Fibroblast of skin of right quadriceps (primary cell): Measurements from ENCODE around the gene CABYR.

ENCODE experiments used
- DNase-seq: peaks from one replicate; pipeline ENCODE4 v3.0.0-alpha.2; 2013

CABYR gene, protein sequence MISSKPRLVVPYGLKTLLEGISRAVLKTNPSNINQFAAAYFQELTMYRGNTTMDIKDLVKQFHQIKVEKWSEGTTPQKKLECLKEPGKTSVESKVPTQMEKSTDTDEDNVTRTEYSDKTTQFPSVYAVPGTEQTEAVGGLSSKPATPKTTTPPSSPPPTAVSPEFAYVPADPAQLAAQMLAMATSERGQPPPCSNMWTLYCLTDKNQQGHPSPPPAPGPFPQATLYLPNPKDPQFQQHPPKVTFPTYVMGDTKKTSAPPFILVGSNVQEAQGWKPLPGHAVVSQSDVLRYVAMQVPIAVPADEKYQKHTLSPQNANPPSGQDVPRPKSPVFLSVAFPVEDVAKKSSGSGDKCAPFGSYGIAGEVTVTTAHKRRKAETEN

DNA sequence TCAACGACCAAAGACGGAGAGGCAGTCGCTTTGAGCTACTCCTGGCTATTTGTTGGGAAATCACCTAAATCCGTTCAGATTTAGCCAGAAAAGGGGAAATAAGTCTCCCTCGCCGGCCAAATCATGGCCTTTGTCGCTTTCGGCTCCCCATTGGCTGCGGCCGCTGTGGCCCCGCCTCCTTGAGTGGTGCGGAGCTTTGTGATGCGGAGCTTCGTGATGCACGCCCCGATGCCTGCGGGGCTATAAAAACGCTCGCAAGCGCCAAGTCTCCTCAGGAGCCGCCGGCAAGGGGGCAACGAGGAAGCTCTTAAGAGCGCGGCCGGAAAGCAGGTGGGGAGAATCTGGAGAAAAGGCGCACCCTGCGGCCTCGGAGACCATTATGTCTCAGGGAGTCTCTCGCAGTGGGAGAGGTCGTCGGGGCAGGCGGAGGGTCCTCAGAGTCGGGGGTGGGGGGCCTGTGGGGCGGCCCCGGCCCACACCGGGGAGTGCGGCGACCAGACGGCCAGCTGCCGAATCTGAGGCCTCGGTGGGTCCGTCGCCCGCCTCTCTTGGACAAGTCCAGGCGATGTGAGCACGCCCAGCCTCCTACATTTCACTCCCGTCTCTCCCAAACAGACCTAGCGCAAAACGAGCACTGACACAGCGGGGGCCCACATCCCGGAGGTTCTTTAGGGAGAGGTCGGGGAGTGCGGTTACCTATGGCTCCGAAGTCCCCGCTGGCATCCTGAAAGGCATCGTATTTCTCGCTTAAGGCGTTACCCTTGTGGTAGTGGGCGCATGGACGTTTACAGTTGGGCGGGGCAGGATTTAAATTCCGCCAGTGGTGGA, at the start of gene CABYR:
CABYR (plus strand) TSS at position 274 of the 828 bp plus-strand sequence. CDS start 4,053 bp downstream, outside the sequence.
- peak; percentile 90 for DNase-seq

DNA sequence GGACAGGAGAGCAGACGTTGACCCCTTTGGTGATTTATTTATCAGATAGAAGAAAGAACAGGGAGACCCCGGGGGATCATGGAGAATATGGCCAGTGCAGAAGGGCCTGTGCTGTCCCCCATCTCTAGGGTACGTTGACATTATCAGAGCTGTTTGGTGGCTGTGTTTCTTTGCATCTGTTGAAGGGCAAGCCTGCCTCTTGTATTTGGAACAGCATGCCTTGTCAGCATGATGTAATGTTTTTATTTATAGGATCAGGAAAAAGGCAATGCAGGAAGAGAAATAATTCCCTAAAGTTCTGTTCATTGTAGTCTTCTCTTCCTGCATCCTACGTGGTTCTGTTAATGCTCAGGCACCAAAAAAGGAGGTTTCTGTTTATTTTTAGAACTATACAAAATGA, 49.8 kb upstream of the CABYR start:
- DNase-seq, result no peak

DNA sequence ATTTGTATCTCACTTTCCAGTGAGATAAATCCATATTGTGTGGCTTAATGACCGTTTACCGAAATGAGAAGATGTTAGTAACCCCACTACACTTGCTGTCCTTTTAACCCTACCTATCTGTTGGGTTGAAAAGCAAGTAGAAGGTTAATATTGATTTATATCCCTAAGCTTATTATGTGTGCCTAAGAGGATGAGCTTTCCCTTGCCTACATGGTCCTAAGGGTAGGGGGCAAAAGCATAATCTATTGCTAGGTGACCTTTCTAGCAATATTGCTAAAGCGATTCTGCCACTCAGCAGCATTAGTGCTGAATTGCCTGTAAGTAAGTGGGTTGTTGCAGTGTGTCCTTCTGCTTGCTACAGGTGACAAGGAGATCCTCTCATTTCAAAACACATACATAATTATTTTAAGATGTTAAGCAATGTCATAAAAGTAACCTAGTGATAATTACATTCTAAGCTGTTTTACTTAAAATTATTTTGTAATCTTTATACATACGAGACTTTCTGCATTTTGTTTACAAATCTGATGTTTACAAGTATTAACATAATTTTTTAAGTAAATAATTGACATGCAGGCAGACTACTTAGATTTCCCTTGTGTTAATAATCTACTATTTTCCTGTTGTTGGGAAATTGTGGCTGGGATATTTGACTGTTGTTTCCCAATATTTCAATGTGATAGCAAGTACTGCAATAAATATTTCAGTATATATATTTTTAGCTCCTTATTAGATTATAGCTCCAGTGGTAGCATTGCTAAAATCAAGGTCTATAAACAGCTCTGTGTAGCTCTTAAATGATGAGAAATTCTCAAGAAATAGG, 49.1 kb upstream of the CABYR start:
- no peak for DNase-seq

DNA sequence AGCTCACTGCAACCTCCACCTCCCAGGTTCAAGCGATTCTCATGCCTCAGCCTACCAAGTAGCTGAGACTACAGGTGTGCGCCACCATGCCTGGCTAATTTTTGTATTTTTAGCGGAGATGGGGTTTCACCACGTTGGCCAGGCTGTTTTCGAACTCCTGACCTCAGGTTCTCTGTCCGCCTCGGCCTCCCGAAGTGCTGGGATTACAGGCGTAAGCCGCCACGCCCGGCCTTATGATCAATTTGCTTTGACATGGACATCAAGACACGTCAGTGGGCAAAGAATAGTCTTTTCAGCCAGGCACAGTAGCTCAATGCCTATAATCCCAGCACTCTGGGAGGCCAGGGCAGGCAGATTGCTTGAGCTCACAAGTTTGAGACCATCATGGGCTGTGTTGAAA, 48.0 kb upstream of the CABYR start:
- DNase-seq, result no peak

DNA sequence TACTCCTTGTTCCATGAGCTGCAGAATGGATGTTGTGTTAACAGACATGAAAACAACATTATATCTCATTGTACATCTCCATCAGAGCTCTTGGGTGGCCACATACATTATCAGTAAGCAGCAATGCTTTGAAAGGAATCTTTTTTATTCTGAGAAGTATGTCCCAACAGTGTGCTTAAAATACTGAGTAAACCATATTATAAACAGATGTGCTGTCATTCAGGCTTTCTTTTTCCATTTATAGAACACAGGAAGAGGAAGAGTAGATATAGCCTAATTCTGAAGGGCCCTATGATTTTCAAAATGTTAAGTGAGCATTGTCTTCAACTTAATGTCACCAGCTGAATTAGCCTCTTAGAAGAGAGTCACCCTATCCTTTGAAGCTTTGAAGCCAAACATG, 44.3 kb upstream of the CABYR start:
- peak; percentile 18 for DNase-seq

DNA sequence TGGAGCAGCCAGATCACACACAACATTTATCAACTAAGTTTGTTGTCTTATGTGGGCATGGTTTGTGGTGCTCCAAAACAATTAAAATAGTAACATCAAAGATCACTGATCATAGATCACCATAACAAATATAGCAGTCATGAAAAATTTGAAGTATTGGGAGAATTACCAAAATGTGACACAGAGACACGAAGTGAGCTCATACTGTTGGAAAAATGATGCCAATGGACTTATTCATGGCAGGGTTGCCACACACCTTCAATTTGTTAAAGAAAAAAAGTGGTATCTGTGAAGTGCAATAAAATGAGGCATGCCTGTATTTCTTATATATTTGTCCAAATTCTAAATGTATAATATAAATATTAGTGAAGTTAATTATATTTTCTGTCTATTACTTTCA, 42.9 kb upstream of the CABYR start:
- DNase-seq, result peak; percentile 4

DNA sequence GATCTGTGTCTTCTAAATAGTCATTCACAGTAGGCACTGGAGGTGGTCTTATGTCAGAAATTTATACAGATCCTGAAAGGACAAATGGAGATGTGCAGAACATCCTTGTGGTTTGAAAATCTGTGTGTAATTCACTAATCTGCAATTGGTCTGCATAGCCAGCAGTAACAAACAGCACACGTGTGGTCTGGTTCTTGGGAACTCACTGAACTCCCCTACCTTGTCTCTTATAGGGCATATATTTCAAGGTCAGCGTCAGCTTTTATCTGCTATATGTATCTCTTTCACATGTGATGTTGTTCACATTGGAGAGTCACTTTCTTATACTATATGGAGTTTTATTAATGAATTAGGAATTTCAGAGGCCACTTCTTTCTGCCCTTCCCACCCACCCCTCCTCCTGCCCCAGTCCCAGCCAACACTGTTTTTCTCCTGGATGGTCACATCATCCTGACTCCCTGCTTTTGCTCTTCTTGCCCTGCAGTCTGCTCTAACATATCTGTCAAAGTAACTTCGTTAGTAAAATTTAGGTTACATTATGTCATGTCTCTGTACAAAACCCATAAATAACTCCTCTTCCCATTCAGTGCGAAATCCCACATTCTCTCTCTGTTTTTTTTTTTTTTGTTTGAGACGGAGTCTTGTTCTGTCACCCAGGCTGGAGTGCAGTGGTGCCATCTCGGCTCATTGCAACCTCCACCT, 35.4 kb upstream of the CABYR start:
- DNase-seq, result peak; percentile 28

DNA sequence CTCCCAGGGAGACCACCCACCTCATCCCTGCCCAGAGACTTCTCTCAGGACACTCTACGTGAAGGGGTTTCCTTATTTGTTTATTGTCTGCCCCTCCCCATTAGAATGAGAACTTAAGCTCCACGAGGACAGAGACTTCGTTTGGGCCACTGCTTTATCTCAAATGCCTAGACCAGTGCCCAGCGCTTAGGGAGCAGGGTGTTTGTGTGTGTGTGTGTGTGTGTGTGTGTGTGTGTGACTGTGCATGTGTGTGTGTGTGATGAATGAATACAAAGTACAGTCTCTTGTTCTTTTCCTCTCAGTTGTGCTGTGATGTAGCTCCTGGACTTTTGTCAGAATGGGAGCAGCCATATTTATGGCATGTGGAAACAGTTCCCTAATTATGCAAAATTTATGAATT, 34.4 kb upstream of the CABYR start:
- DNase-seq, result no peak

DNA sequence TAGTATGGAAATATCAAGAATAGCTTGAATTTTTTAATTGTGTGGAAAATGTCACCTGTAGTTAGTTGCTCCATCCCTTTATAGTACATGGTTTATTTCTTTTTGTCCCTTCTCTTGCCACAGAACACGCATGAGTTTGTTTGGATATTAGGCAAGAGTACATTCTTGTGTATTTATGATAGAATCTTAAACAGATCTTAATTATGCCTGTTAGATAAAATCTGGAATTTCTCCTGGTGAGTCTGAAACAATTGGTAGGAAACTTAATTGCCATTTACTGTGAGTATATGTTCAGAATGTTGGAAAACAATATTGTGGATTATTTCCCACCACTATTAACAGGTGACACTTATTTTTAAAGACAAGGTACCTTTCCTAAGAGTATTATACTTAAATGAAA, 30.2 kb upstream of the CABYR start:
- no peak for DNase-seq

DNA sequence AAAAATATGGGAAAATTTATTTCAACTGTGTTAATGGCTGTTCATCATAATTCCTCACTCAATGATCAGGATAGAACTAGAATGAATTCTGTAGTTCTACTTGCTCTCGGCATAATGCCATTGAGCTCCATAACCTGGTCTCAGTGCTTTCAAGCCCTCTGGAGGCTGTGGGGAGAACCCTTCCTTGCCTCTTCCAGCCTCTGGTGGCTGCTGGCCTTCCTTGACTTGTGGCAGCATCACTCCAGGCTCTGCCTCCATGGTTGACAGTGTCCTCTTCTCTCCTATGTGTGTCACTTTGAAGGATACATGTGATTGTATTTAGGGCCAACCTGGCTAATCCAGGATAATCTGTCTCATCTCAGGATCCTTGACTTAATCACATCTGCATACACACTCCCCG, 26.9 kb upstream of the CABYR start:
- no peak for DNase-seq

DNA sequence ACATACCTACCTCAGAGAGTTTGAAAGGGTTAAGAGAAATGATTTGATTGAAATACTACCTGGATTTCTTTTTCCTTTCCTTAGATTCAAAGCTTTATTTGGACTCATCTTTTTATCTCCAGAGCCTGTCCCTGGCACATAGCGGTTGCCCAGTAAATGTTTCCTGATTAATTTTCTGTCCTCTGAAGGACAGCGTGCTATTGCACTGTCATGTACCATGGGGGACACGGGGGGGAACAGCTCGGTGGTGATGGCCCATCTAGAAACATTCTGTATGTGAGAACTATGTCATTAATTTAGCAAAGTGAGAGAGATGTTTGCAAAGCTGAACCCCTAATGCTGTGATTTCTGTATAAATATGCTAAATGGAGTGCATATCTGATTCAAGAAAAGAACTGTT, 26.4 kb upstream of the CABYR start:
- no peak for DNase-seq

DNA sequence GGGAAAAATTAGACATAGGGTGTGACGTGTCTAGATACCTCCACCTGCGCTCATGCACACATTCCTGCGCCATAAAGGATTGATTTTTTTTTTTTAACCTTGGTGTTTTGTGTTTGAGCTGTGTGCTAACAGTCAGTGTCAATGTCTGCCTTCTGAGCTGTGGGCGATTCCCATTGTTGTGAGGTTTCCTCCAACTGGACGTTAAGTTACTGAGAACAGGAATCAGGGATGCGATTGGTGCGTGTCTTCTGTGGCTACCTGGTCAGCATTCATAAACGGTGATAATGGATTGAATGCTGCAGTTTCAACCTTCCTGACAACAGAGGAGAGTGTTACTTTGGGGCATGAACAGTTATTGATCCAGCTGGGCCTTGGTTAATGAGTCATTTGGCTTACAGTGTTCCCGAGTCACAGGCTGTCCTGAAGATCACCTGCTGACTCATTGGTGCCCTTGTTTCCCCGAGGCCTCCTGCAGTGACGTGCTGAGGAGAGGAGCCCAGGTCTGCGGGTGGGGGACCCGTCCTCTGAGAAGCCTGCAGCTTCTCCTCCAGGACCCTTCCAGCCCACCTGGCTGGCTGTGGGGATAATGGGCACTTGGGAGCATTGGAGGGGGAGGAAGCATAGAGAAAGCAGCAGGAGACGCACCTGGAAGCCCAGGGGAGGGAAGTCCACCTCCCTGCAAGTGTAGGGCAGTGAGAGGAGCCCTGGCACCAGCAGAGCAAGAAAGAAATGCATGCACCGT, 25.8 kb upstream of the CABYR start:
- peak; percentile 27 for DNase-seq

DNA sequence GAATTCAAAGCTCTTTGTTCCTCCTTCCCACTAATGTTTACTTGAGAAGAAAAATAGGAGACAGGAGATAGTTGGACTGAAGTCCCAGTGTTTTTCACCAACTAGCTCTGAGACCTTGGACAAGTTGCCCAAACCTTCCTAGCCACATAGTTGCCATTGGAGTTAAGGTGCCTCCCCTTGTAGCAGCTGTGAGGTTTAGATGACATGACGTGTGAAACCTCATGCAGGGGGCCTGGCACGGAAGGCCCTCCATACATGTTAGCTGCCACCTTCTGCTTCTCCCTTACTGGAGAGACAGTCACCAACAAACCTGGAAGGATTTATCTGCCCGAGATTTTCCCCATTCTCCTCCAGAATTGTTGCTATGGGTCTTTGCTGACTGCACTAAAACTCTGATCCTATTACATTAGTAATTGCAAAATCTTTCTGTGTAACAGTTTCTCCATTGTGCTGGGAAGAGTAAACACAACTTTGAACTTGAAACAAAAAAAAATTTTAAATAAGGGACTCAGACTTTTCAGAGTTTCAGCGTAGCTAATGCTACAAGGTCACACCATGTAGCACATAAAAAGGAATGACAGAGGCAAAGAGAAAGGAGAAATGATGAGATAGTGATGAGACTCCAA, 23.8 kb upstream of the CABYR start:
- DNase-seq, result no peak

DNA sequence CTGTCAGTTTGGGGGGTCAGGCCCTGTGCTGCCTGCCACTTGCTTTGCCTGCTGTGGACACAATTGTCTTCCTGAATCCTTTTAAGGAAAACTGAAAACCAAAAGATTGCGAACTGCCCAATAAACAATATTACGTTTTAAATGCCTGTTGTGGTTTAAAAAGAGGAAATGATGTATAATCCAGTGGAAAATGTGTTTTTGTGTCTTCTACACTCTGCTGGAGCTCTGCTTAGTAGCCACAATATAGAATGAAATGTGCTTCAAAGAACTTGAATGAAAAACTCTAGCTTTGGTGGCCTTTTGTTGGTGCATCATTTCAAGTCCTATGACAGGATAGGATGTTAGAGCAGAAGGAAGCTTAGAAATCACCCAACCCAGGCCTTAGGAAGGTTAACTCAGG, 23.2 kb upstream of the CABYR start:
- no peak for DNase-seq

DNA sequence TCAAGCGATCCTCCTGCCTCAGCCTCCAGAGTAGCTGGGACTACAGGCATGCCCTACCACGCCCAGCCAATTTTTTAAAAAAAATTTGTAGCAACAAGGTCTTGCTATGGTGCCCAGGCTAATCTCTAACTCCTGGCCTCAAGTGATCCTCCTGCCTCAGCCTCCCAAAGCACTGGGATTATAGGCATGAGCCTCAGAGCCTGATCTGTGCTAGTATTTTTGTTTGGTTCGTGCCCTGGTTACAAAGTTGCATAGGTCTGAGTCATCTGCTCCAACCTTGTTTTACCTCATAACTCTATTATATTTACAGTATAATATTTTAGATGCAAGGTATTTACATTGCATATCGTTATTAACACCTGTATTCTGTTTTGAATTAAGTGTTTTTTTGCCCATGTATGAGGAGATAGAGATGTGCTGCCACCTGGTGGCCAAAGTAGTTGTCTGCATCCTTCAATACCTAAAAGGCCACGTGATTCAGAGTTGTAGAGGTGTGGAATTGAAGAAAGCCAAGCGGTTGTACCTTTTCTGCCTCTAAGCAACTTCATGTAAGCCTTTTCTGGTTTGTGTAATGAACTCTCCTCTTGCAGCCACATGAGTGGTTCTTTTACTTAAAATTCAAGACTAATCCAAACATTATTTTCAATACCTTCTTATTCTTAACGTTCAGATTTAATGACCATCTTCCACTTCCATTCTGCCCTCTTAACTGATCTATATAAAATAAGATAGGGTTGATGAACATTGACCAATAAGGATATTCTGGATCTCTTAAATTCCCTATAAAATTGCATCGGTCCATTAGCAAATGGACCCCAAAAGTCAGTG, 19.9 kb upstream of the CABYR start:
- DNase-seq, result peak; percentile 64

DNA sequence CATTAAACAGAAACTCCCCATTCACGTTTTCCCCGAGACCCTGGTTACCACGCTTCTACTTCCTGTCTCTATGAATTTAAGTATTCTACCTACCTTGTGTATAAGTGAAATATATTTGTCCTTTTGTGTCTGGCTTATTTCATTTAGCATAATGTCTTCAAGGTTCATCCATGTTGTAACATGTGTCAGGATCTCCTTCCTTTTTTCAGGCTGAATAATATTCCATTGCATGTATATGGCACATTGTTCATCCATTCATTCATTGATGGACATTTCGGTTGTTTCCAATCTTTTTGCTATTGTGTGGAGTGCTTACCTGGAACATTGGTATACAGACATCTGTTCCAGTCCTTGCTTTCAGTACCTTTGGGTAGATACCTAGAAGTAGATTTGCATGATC, 18.2 kb upstream of the CABYR start:
- no peak for DNase-seq

DNA sequence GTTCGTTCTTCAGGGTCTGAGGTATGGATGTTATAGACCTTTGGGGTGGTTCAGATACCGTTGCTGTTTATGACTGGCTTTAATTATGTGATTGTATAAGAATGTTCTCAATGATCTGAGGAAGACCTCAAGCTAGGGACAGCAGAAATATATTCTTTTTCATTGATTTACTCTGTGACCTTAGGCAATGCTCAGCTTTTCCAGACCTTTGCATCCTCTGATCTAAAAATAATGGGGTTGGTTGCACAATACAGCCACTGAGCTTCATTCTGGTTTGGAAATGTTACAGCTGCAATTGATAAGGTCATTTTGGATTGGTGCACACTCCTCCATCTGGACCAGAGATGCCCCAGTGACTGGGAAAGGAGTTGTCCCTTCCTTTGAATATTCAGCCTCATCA, 17.2 kb upstream of the CABYR start:
- DNase-seq, result no peak

DNA sequence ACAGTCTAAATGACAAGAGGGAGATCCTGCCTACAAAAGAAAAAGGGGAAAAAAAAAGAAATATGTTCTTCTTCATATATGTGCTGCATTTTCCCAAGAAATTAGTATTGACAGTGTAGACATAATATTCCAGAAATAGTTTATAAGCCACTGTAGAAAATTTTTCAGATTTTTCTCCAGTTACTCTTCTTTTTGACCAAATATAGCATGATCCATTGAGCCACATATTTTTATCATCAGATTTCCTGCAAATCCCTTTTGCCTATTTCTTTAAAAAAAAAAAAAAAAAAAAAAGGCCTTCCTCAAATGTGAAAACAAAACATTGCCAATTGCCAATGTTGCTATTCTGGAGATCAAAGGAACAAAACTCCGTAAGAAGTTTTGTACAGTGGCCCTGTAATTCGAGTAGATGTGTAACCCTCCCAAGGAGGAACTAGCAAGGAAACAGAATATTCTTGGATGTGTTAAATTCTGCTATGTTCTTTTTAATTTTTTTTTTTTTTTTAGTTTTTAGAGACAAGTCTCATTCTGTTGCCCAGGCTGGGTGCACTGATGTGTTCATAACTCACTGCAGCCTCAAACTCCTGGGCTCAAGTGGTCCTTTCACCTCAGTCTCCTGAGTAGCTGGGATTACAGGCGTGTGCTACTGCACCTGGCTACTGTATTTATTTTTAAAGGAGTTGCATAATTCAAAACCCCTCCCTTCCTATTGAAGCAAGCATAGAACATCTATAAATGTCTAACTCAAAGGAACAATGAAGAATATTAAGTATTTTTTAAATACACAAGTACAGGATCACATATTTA, 12.5 kb upstream of the CABYR start:
- DNase-seq, result peak; percentile 63

DNA sequence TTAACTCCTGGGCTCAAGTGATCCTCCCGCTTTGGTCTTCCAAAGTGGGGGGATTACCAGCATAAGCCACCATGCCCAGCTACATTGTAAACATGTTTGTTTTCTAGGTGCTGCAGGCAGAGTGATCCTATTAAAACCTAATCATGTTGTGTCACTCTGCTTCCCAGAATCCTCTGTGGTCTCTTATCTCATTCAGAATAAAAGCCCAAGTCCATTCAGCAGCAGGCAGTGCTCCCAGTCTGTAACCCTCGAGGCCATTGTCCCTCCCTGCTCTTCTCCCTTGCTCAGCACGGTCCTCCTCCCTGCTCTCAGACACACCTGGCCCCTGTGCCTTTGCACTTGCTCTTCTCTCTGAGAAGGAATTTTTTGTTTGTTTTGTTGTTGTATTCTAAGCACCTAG, 11.1 kb upstream of the CABYR start:
- no peak for DNase-seq

DNA sequence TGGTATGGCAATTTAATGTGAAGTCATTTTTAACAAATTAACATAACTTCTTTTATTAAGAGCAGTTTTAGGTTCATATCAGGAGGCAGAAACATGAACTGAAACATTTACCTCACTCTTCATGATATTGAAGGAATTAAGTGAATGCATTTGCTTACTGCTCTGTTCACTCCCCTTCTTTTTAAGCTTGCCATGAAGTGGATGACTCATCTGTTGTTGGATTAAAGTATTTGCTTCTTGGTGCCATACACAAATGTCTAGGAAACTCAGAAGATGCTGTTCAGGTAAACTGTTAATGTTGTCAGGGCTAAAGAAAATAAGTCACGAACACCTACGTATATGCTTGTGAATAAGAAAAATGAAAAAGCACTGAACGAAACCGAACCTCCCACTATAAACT, 10.2 kb upstream of the CABYR start:
- no peak for DNase-seq
